Measurements from ENCODE around the gene FBF1. TPM values are rescaled to one million over a fixed set of nuclear protein-coding genes. Genes with fewer than 3 reads are reported as not detected.

The FBF1 gene
- total RNA-seq, 1 donor from 2014 or later: 6.3 TPM

GRCh38 chr17:75927286-75927922 lies 13.4 kb downstream of the FBF1 start:
- H3K36me3 ChIP-seq (ENCODE audit: control insufficient read depth in 3 of 3, insufficient read depth in 3 of 3, low read length in 3 of 3): peaks cover 7 to 13% (median 9%) of the 10 kb centered on the region in 3 donors
- no peaks in the 10 kb centered on the region for H3K4me1 ChIP-seq (ENCODE audit: control insufficient read depth in 3 of 3, insufficient read depth in 3 of 3, low read length in 3 of 3)
- H3K4me3 ChIP-seq (ENCODE audit: low read length in 3 of 3): no peak overlapping the region
- H3K9ac ChIP-seq (ENCODE audit: low read depth in 1 of 3, low read length in 3 of 3): no peak overlapping the region
- no peaks in the 10 kb centered on the region for H3K9me3 ChIP-seq (ENCODE audit: control insufficient read depth in 3 of 3, low read length in 3 of 3)
- H3K27ac ChIP-seq (ENCODE audit: low read depth, low read length): no peak overlapping the region
- H3K27me3 ChIP-seq (ENCODE audit: control insufficient read depth in 3 of 3, insufficient read depth in 3 of 3, low read length in 3 of 3): no peaks in the 10 kb centered on the region

- Histone ChIP-seq H3K27me3 (ENCODE audit: control insufficient read depth in 3 of 3, insufficient read depth in 3 of 3, low read length in 3 of 3) (no peaks in the 10 kb centered on the region), H3K4me3 (ENCODE audit: low read length in 3 of 3) (no peak overlapping the region), H3K36me3 (ENCODE audit: control insufficient read depth in 3 of 3, insufficient read depth in 3 of 3, low read length in 3 of 3) (peaks cover 7 to 19% (median 11%) of the 10 kb centered on the region in 3 donors), H3K4me1 (ENCODE audit: control insufficient read depth in 3 of 3, insufficient read depth in 3 of 3, low read length in 3 of 3) (no peaks in the 10 kb centered on the region), H3K27ac (ENCODE audit: low read depth, low read length) (no peak overlapping the region), H3K9me3 (ENCODE audit: control insufficient read depth in 3 of 3, low read length in 3 of 3) (no peaks in the 10 kb centered on the region), H3K9ac (ENCODE audit: low read depth in 1 of 3, low read length in 3 of 3) (no peak overlapping the region)
Observed at GRCh38 chr17:75926456-75926855, 14.4 kb downstream of the FBF1 start.

GRCh38 chr17:75925912-75926311 lies 14.9 kb downstream of the FBF1 start:
- no peaks in the 10 kb centered on the region for H3K4me1 ChIP-seq (ENCODE audit: control insufficient read depth in 3 of 3, insufficient read depth in 3 of 3, low read length in 3 of 3)
- H3K9ac ChIP-seq (ENCODE audit: low read depth in 1 of 3, low read length in 3 of 3): no peak overlapping the region
- H3K27me3 ChIP-seq (ENCODE audit: control insufficient read depth in 3 of 3, insufficient read depth in 3 of 3, low read length in 3 of 3): no peaks in the 10 kb centered on the region
- peaks cover 7 to 19% (median 11%) of the 10 kb centered on the region in 3 donors for H3K36me3 ChIP-seq (ENCODE audit: control insufficient read depth in 3 of 3, insufficient read depth in 3 of 3, low read length in 3 of 3)
- H3K4me3 ChIP-seq (ENCODE audit: low read length in 3 of 3): no peak overlapping the region
- H3K27ac ChIP-seq (ENCODE audit: low read depth, low read length): no peak overlapping the region
- H3K9me3 ChIP-seq (ENCODE audit: control insufficient read depth in 3 of 3, low read length in 3 of 3): no peaks in the 10 kb centered on the region

- Histone ChIP-seq H3K27me3 (ENCODE audit: control insufficient read depth in 3 of 3, insufficient read depth in 3 of 3, low read length in 3 of 3) (no peaks in the 10 kb centered on the region), H3K9ac (ENCODE audit: low read depth in 1 of 3, low read length in 3 of 3) (no peak overlapping the region), H3K9me3 (ENCODE audit: control insufficient read depth in 3 of 3, low read length in 3 of 3) (no peaks in the 10 kb centered on the region), H3K27ac (ENCODE audit: low read depth, low read length) (no peak overlapping the region), H3K36me3 (ENCODE audit: control insufficient read depth in 3 of 3, insufficient read depth in 3 of 3, low read length in 3 of 3) (peaks cover 7 to 19% (median 11%) of the 10 kb centered on the region in 3 donors), H3K4me3 (ENCODE audit: low read length in 3 of 3) (no peak overlapping the region), H3K4me1 (ENCODE audit: control insufficient read depth in 3 of 3, insufficient read depth in 3 of 3, low read length in 3 of 3) (no peaks in the 10 kb centered on the region)
Observed at GRCh38 chr17:75925103-75925502, 15.7 kb downstream of the FBF1 start.

GRCh38 chr17:75922963-75923874 lies 17.6 kb downstream of the FBF1 start:
- H3K9ac ChIP-seq (ENCODE audit: low read depth in 1 of 3, low read length in 3 of 3): no peak overlapping the region
- peaks cover 7 to 19% (median 13%) of the 10 kb centered on the region in 3 donors for H3K36me3 ChIP-seq (ENCODE audit: control insufficient read depth in 3 of 3, insufficient read depth in 3 of 3, low read length in 3 of 3)
- H3K4me1 ChIP-seq (ENCODE audit: control insufficient read depth in 3 of 3, insufficient read depth in 3 of 3, low read length in 3 of 3): no peaks in the 10 kb centered on the region
- no peak overlapping the region for H3K4me3 ChIP-seq (ENCODE audit: low read length in 3 of 3)
- H3K27ac ChIP-seq (ENCODE audit: low read depth, low read length): no peak overlapping the region
- H3K27me3 ChIP-seq (ENCODE audit: control insufficient read depth in 3 of 3, insufficient read depth in 3 of 3, low read length in 3 of 3): no peaks in the 10 kb centered on the region
- H3K9me3 ChIP-seq (ENCODE audit: control insufficient read depth in 3 of 3, low read length in 3 of 3): no peaks in the 10 kb centered on the region

- Histone ChIP-seq H3K4me1 (ENCODE audit: control insufficient read depth in 3 of 3, insufficient read depth in 3 of 3, low read length in 3 of 3) (no peaks in the 10 kb centered on the region), H3K4me3 (ENCODE audit: low read length in 3 of 3) (no peak overlapping the region), H3K27ac (ENCODE audit: low read depth, low read length) (no peak overlapping the region), H3K9me3 (ENCODE audit: control insufficient read depth in 3 of 3, low read length in 3 of 3) (no peaks in the 10 kb centered on the region), H3K36me3 (ENCODE audit: control insufficient read depth in 3 of 3, insufficient read depth in 3 of 3, low read length in 3 of 3) (peaks cover 9 to 19% (median 13%) of the 10 kb centered on the region in 3 donors), H3K9ac (ENCODE audit: low read depth in 1 of 3, low read length in 3 of 3) (no peak overlapping the region), H3K27me3 (ENCODE audit: control insufficient read depth in 3 of 3, insufficient read depth in 3 of 3, low read length in 3 of 3) (no peaks in the 10 kb centered on the region)
Observed at GRCh38 chr17:75922173-75922961, 18.5 kb downstream of the FBF1 start.

- H3K27me3 ChIP-seq (ENCODE audit: control insufficient read depth in 3 of 3, insufficient read depth in 3 of 3, low read length in 3 of 3): no peaks in the 10 kb centered on the region
- no peak overlapping the region for H3K4me3 ChIP-seq (ENCODE audit: low read length in 3 of 3)
- peaks cover 11 to 18% (median 12%) of the 10 kb centered on the region in 3 donors for H3K36me3 ChIP-seq (ENCODE audit: control insufficient read depth in 3 of 3, insufficient read depth in 3 of 3, low read length in 3 of 3)
- H3K27ac ChIP-seq (ENCODE audit: low read depth, low read length): no peak overlapping the region
- no peaks in the 10 kb centered on the region for H3K4me1 ChIP-seq (ENCODE audit: control insufficient read depth in 3 of 3, insufficient read depth in 3 of 3, low read length in 3 of 3)
- no peaks in the 10 kb centered on the region for H3K9me3 ChIP-seq (ENCODE audit: control insufficient read depth in 3 of 3, low read length in 3 of 3)
- no peak overlapping the region for H3K9ac ChIP-seq (ENCODE audit: low read depth in 1 of 3, low read length in 3 of 3)
Observed at GRCh38 chr17:75921596-75921995, 19.2 kb downstream of the FBF1 start.

GRCh38 chr17:75920045-75920560 lies 20.7 kb downstream of the FBF1 start:
- no peak overlapping the region for H3K9ac ChIP-seq (ENCODE audit: low read depth in 1 of 3, low read length in 3 of 3)
- H3K36me3 ChIP-seq (ENCODE audit: control insufficient read depth in 3 of 3, insufficient read depth in 3 of 3, low read length in 3 of 3): peaks cover 8 to 9% (median 9%) of the 10 kb centered on the region in 3 donors
- no peak overlapping the region for H3K27ac ChIP-seq (ENCODE audit: low read depth, low read length)
- no peaks in the 10 kb centered on the region for H3K27me3 ChIP-seq (ENCODE audit: control insufficient read depth in 3 of 3, insufficient read depth in 3 of 3, low read length in 3 of 3)
- no peaks in the 10 kb centered on the region for H3K4me1 ChIP-seq (ENCODE audit: control insufficient read depth in 3 of 3, insufficient read depth in 3 of 3, low read length in 3 of 3)
- H3K4me3 ChIP-seq (ENCODE audit: low read length in 3 of 3): no peak overlapping the region
- H3K9me3 ChIP-seq (ENCODE audit: control insufficient read depth in 3 of 3, low read length in 3 of 3): no peaks in the 10 kb centered on the region

- Histone ChIP-seq H3K9me3 (ENCODE audit: control insufficient read depth in 3 of 3, low read length in 3 of 3) (no peaks in the 10 kb centered on the region), H3K36me3 (ENCODE audit: control insufficient read depth in 3 of 3, insufficient read depth in 3 of 3, low read length in 3 of 3) (peaks cover 9 to 11% (median 10%) of the 10 kb centered on the region in 3 donors), H3K27me3 (ENCODE audit: control insufficient read depth in 3 of 3, insufficient read depth in 3 of 3, low read length in 3 of 3) (no peaks in the 10 kb centered on the region), H3K27ac (ENCODE audit: low read depth, low read length) (no peak overlapping the region), H3K4me1 (ENCODE audit: control insufficient read depth in 3 of 3, insufficient read depth in 3 of 3, low read length in 3 of 3) (no peaks in the 10 kb centered on the region), H3K9ac (ENCODE audit: low read depth in 1 of 3, low read length in 3 of 3) (no peak overlapping the region), H3K4me3 (ENCODE audit: low read length in 3 of 3) (no peak overlapping the region)
Observed at GRCh38 chr17:75919611-75920010, 21.2 kb downstream of the FBF1 start.
